Peyer's patch (tissue), 4 donors: ENCODE data around the gene ITGA8.

ENCODE experiments used
- CTCF ChIP-seq, 6 experiments: fragments of 450-650 bp in 4 of 6; fragments of 200-600 bp in 2 of 6; sonication (generic) in 1 of 6; IDR thresholded peaks; one replicate each; pipeline ENCODE4 v1.5.1; 2017 to 2019; ENCODE audit warnings: antibody characterized with exemption in 6 of 6, mild to moderate bottlenecking in 3 of 6, moderate library complexity in 1 of 6
- POLR2A ChIP-seq, 2 donors: fragments of 450-650 bp; IDR thresholded peaks; one replicate each; pipeline ENCODE4 v1.5.1; 2017; ENCODE audit warnings: antibody characterized with exemption in 2 of 2, mild to moderate bottlenecking in 2 of 2, moderate library complexity in 2 of 2

- TF ChIP-seq CTCF (IDR thresholded peaks at IDR 0.05), result no peak
- no peak for TF ChIP-seq POLR2A (IDR thresholded peaks at IDR 0.05)
Measured at GRCh38 chr10:15528859-15529239, 190.9 kb downstream of the ITGA8 start.
